Right lobe of liver (tissue), 4 donors: Measurements from ENCODE around the gene DCAF15.

Experiments used
- POLR2A ChIP-seq: fragments of 450-650 bp; IDR thresholded peaks from one replicate; pipeline ENCODE4 v1.6.1; 2017; ENCODE audit warnings: antibody characterized with exemption, mild to moderate bottlenecking
- TF ChIP-seq, protein P1 (sequence below), 4 donors: fragments of 200-600 bp in 3 of 4; fragments of 450-650 bp in 1 of 4; IDR thresholded peaks; one replicate each; pipeline versions ENCODE4 v1.5.1 to v1.8.0; 2016 to 2022; ENCODE audit warnings: antibody characterized with exemption in 4 of 4, mild to moderate bottlenecking in 2 of 4
- donor health status: DM: no; HTN: no; CAD: no.
- donor health status: DM: no; HTN: no; CAD: no.
- donor health status: DM: no; HTN: yes; CAD: no.

DNA sequence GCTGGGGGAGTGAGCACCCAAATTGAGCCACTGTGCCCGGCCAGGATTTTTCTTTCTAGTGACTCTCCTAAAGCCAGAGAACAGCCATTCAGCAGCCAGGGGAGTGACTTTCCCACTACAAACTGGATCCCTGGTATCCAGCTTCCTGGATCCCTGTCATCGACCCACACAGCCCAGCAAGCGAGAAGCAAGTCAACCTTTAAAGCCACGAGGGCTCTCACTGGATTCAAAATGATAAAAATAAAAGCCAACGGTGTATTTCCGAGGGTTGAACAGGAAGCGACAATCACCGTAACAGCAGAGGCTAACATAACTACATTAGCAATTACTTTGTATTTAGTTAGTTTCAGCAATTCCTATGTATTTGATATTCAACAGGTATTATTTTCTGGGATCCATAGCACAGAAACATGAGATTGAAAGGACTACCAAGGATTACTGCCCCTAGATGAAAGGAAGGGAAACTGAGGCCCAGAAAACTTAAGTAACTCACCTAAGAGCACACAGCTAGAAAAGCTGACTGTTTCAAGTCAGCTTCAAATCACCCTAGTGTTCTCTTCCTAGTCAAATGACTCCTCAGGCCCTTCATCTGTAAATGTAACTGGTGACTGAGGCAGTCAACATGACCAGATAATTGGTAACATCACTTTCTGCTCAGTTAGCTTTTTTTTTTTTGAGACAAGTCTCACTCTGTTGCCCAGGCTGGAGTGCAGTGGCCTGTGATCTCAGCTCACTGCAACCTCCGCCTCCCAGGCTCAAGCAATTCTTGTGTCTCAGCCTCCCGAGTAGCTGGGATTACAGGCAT is 51.1 kb downstream of the DCAF15 start:
- TF ChIP-seq, protein P1, sequence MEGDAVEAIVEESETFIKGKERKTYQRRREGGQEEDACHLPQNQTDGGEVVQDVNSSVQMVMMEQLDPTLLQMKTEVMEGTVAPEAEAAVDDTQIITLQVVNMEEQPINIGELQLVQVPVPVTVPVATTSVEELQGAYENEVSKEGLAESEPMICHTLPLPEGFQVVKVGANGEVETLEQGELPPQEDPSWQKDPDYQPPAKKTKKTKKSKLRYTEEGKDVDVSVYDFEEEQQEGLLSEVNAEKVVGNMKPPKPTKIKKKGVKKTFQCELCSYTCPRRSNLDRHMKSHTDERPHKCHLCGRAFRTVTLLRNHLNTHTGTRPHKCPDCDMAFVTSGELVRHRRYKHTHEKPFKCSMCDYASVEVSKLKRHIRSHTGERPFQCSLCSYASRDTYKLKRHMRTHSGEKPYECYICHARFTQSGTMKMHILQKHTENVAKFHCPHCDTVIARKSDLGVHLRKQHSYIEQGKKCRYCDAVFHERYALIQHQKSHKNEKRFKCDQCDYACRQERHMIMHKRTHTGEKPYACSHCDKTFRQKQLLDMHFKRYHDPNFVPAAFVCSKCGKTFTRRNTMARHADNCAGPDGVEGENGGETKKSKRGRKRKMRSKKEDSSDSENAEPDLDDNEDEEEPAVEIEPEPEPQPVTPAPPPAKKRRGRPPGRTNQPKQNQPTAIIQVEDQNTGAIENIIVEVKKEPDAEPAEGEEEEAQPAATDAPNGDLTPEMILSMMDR (IDR thresholded peaks at IDR 0.05), result no peak
- TF ChIP-seq POLR2A, result no peak
